Activated CD8-positive, alpha-beta memory T cell treated with anti-CD3 and anti-CD28 coated beads for 36 hours (primary cell): ENCODE measurements around the gene ZNF593. TPM values are rescaled to one million over a fixed set of nuclear protein-coding genes. Genes with fewer than 3 reads are reported as not detected.

ENCODE experiments used
- CTCF ChIA-PET: fragments of 350-600 bp; sonication (Branson Sonifier 250); formaldehyde crosslinking; loops from one replicate; lab custom pipeline; 2021; ENCODE audit warnings: antibody characterized with exemption; lab: Charles Lee
- POLR2A ChIA-PET: fragments of 350-600 bp; sonication (Branson Sonifier 250); formaldehyde crosslinking; loops from one replicate; lab custom pipeline; 2021; ENCODE audit warnings: antibody characterized with exemption; lab: Charles Lee
- total RNA-seq, 2 experiments: library from RNA; stranded (reverse); gene quantifications; one replicate each; pipeline ENCODE4 v1.2.3, GENCODE V29; 2021

ZNF593 gene
- total RNA-seq, 2 experiments from 2014 or later: 84.2 to 84.8 TPM

DNA sequence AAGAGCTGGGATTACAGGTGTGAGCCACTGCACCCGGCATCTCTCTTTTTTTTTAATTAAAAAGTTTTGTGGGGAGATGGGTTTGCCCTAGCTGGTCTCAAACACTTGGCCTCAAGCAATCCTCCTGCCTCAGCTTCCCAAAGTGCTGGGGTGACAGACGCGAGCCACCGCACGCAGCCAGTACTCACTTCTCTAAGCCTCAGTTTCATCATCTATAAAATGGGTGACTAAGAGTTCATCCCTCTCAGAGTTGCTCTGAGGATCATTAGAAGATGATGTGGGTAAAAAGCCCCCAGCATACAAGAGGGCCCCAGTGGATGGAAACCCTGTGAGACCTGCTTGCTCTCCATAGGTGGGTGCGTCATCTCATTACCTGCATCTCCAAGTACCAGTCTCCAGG is 18.2 kb downstream of the ZNF593 start:
- POLR2A ChIA-PET: no interaction called here
- CTCF ChIA-PET: interaction anchor here (1.1 kb wide), 1 partner anchor 46 kb away, joined by 4 read pairs; the partner anchor contains the start of gene CEP85

DNA sequence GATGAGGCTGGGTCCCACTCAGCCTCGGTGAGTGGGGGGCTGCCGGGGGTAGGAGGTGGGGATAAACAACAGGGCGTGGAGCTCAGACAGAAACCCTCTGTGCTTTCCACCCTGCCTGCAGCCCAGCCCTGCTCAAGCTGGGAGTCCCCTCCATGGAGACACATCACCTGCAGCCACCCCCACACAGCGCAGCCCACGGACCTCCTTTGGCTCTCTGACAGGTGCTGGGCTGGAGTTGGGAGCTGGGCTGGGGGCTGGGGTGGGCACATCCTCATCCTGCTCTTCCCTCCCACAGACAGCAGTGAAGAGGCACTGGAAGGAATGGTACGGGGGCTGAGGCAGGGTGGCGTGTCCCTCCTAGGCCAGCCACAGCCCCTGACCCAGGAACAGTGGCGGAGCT is 18.8 kb downstream of the ZNF593 start:
- CTCF ChIA-PET: interaction anchor here (1.1 kb wide), 2 partner anchors 45 to 130 kb away, joined by 3 to 4 read pairs; partner anchors contain the start of gene CEP85
- POLR2A ChIA-PET: no interaction called here

DNA sequence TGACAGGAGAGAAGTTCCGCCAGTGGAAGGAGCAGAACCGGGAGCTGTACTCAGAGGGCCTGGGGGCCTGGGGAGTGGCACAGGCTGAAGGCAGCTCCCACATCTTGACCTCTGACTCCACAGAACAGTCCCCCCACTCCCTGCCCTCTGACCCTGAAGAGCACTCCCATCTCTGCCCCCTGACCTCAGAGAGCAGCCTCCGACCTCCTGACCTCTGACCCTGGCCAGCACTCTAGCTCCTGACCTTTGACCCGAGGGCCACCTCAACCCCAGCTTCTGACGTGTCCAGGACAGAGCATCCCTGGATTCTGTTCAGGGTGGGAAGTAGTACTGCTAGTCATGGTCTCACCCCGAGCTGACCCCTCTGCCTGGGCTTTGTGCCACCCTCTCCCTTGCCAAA is 19.6 kb downstream of the ZNF593 start:
- CTCF ChIA-PET: interaction anchor here (1.1 to 1.6 kb wide), 2 partner anchors 19 to 129 kb away, joined by 3 read pairs; partner anchors contain the start of gene ZNF593
- POLR2A ChIA-PET: no interaction called here

DNA sequence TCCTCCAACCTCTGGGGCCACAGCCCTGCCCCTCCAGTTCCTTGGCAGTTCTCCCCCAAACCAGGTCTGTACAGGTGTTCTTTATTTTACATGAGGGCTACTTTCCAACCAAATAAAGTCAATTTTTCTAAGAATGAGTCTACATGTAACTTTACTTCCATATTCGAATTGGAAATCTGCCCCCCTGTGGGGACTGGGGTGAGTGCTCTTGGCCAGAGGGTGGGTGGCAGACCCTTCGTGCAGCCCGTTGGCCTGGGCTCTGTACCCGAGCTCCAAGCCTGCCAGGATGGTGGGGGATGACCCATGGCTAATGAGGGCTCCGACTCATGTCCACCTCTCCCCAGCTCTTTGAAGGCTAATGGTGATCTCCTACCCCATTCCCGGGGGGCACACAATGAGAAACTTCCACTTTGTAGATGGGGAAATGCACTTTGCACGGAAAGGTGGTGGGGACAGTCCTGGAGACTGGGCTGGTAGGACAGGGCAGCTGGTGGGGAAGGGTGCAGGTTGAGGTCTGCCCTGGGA is 20.1 kb downstream of the ZNF593 start:
- ChIA-PET CTCF (interaction anchor here (1.6 kb wide), 1 partner anchor 20 kb away, joined by 3 read pairs; the partner anchor contains the start of gene ZNF593), POLR2A (no interaction called here)

DNA sequence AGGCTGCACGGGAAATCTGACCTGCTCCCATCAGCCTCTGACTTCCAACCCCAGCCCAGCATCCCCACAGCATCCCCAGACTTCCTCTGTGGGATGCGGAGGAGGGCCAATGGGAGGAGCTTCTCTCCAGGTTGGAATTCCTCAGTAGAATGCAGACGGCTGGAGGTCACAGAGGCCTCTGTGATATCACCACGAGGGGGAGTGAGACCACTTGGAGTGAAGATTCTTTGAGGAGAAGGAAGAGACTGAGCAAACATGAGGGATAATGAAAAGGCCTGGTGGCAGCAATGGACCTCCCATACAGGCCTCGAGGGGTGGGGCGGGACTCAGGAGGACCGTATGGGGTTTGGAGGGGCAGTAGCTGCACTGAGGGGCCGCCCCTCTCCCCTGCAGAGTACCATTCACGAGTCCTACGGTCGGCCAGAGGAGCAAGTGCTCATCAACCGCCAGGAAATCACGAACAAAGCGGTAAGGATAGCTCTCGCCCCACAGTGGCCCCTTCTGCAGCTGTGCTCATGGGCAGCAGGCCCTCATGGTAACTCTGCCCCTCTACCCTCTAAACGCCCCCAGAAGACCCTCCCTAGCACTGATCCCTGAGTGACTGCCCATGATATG is 20.8 kb downstream of the ZNF593 start, which contains the start of gene CATSPER4:
Gene CATSPER4 (plus strand): TSS at position 230 of the 615 bp plus-strand sequence. CDS start 26 bp downstream, at position 256.
- CTCF ChIA-PET: interaction anchor here (0.8 to 1.6 kb wide), 2 partner anchors 16 to 20 kb away, joined by 3 read pairs; partner anchors contain the start of gene ZNF593
- POLR2A ChIA-PET: no interaction called here

DNA sequence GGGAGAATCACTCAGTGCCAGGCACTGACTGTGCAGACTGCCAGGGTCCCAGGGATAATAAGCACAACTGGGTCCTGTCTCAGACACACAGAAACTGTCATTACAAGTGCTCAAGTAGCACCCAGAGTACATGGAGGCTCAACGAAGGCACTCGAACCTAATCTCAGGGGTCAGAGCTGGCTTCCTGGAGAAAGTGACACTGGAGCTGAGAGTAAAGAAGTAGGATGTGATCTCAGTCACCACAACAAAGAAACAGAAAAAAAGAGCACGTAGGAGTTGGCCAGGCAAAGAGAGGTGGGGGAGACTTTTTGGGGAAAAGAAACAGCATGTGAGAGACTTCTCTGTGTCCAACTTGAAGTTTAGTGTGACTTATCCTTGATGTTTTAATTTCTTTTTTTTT is 22.0 kb downstream of the ZNF593 start:
- ChIA-PET CTCF (interaction anchor here (1.3 kb wide), 1 partner anchor 42 kb away, joined by 4 read pairs; the partner anchor contains the start of gene CEP85), POLR2A (no interaction called here)

DNA sequence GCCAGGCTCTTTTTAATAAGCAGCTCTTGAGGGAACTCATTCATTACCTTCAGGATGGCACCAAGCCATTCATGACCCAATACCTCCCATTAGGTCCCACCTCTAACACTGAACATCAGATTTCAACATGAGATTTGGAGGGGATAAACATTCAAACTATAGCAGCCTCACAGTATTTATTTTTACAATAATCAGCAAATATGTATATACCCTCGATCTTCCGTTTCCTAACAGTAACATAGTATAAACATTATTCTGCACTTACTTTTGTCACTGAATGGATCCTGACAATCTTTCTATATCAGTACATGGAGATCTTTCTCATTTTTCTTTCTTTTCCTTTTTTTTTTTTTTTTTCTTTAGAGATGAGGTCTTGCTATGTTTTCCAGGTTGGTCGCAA is 26.1 kb downstream of the ZNF593 start:
- CTCF ChIA-PET: interaction anchor here (0.6 to 0.7 kb wide), 2 partner anchors 16 to 280 kb away, joined by 3 to 5 read pairs; no protein-coding TSS in a partner anchor
- POLR2A ChIA-PET: no interaction called here

DNA sequence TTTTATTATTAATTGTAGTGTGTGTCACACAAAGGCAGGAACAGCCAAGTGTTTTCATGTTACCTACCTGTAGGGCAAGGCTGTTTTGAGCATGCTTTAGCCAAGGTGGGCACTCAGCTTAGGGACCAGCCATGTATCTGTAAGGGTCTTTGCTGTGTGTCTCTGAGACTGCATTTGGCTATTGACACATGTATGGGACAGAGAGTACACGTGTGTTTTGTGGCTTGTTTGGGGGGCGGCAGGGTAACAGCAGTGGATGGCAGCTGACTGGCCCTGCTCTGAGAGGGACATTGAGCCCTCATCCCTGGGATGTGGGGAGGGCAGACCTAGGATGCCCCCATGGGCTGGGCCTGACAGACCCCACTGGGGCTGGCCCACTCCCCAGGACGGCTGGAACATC is 27.6 kb downstream of the ZNF593 start:
- CTCF ChIA-PET: no interaction called here
- POLR2A ChIA-PET: no interaction called here

DNA sequence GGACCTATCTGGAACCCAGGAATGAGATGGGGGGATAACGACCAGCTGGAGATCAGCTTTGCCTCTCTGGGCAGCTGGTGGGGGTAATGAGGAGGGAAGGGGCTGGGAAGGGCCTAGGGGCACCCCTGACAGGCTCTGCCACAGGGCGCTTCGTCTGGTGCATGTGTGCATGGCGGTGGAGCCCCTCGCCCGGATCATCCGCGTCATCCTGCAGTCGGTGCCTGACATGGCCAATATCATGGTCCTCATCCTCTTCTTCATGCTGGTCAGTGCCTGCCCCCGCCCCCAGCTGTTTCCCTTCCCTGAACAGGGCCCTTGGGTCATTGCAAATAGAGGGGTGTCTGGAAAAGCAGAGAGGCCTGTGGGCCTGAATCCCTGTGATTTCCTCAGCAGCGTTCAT is 28.1 kb downstream of the ZNF593 start:
- ChIA-PET POLR2A (no interaction called here), CTCF (no interaction called here)

DNA sequence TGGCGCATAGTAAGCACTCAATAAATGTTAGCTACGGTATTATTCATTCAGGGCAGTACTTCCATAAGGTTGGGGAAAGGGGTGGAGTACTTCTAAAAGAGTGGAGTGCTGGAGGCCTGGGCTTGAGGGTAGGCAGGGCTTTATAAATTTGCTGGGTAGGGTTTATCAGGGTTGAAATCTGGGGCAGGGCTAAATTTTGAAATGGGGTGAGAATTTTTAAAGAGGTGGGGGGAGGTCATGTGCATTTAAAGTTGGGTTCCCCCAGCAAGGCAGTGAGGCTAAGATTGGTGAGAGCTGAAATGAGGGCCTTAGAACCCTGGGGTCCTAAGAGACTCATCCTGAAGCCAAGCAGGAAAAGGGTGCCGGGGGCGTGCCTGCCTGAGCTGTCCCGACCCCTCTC is 30.7 kb downstream of the ZNF593 start:
- CTCF ChIA-PET: interaction anchor here (1.4 kb wide), 1 partner anchor 33 kb away, joined by 5 read pairs; the partner anchor contains the start of gene CEP85
- POLR2A ChIA-PET: no interaction called here

DNA sequence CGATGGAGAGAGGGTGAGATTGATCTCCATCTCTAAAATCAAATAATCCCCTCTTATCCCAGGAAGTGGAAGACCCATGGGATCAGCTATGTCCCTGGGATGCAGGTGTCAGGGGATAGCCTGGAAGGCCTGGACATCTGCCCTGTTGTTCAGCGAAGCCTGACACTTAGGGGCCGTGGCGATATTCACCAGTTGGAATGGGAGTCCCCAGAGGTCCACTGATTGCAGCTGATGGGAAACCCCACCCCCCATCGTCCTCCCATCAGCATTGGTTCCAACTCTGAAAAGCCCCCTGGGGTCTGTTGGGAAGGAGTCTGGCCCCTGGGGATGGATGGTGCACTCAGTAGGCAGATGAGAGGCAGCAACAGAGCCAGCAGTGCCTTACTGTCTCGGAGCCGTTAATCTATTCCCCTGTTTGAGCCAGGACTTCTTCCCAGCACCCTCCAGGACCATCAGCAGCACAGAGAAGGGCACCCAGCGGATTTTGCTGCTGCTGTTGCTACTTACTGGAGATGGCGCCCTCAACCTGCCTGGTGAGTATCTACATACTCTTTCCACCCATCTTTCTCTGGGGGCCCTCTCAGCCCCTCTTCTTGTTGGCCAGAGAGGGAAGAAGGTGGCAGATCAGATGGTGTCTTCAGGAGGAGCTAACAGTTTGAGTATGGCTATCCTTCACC is 34.1 kb downstream of the ZNF593 start:
- ChIA-PET CTCF (interaction anchor here (0.6 to 2.3 kb wide), 3 partner anchors 30 to 118 kb away, joined by 3 to 6 read pairs (median 3); partner anchors contain the start of gene CEP85), POLR2A (no interaction called here)

DNA sequence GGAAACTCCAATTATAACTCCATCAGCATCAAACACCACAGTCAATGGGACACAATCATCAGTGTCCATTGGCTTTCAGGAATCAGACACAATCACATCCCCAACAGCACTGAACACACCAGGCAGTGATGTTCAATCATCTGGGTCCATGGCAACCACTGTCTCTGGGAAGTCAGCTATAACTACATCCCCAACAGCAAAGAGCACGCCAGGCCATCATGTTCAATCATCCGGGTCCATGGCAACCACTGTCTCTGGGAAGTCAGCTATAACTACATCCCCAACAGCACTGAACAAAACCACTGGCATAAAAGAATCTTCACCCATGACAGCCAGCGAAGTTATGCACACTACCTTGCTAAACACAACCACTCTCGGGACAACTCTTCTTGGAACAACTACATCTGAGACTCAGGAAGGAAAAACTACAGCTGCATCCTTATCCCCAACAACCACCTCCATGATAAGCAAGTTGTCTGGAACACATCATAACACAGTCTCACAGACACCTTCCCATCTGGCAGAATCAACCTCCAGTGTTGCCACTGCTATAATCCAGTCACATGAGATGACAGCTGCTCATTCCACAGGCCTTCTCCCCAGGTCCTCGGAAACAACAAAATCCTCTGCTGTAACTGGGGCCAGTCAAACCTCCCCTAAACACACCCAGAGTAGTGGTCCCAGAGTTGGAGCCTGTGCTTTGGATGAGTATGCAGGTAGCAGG is 40.6 kb downstream of the ZNF593 start:
- POLR2A ChIA-PET: no interaction called here
- CTCF ChIA-PET: interaction anchor here (0.6 to 1.8 kb wide), 2 partner anchors 24 to 186 kb away, joined by 4 to 5 read pairs; partner anchors contain the start of gene CEP85

DNA sequence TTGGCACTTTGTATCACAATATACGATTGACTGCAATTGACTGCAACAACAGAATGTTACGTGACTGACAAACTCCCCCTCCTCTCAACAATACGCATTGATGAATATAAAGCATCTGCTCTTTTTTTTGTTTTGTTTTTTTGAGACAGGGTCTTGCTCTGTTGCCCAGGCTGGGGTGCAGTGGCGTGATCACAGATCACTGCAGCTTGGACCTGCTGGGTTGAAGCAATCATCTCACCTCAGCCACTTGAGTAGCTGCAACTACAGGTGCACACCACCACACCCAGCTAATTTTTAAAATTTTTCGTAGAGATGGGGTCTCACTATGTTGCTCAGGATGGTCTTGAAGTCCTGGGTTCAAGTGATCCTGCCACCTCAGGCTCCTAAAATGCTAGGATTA is 43.0 kb downstream of the ZNF593 start:
- POLR2A ChIA-PET: interaction anchor here (0.8 kb wide), 1 partner anchor 11 kb away, joined by 3 read pairs; no protein-coding TSS in a partner anchor
- CTCF ChIA-PET: interaction anchor here (0.6 kb wide), 1 partner anchor 17 kb away, joined by 5 read pairs; no protein-coding TSS in a partner anchor

DNA sequence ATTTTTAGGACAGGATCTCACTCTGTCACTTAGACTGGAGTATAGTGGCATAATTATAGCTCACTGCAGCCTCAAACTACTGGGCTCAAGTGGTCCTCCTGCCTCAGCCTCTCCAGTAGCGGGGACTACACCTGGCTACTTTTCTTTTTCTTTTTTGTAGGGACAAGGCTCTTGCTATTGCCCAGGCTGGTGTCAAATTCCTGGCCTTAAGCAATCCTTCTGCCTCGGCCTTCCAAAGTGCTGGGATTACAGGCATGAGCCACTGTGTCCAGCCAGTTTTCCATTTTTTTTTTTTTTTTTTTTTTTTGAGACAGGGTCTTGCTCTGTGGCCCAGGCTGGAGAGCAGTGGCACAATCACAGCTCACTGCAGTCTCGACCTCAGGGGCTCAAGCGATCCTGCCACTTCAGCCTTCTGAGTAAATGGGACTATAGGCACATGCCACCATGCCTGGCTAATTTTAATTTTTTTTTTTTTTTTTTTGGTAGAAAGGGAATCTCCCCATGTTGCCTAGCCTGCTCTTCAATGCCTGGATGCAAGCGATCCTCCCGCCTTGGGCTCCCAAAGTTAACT is 43.7 kb downstream of the ZNF593 start:
- ChIA-PET CTCF (no interaction called here), POLR2A (interaction anchor here (0.7 kb wide), 1 partner anchor 22 kb away, joined by 3 read pairs; no protein-coding TSS in a partner anchor)

DNA sequence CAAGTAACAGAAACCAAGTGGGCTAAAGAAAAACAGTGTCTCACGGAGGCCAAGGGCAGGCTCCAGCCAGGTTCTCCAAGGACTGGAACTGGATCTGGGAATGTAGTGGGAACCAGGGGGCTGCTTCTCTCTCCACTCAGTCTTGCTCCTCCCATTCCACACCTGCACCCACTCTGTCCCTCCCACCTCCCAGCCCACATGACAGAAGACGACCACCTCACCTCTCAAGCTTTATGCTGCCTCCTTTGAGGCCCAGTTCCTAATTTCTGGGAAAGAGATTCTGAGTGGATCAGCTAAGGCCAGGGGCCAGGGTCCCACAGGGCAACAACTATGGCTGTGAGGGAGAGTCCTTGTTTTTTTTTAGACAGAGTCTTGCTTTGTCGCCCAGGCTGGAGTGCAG is 45.5 kb downstream of the ZNF593 start:
- POLR2A ChIA-PET: no interaction called here
- CTCF ChIA-PET: interaction anchor here (0.6 kb wide), 1 partner anchor 428 kb away, joined by 3 read pairs; no protein-coding TSS in a partner anchor

DNA sequence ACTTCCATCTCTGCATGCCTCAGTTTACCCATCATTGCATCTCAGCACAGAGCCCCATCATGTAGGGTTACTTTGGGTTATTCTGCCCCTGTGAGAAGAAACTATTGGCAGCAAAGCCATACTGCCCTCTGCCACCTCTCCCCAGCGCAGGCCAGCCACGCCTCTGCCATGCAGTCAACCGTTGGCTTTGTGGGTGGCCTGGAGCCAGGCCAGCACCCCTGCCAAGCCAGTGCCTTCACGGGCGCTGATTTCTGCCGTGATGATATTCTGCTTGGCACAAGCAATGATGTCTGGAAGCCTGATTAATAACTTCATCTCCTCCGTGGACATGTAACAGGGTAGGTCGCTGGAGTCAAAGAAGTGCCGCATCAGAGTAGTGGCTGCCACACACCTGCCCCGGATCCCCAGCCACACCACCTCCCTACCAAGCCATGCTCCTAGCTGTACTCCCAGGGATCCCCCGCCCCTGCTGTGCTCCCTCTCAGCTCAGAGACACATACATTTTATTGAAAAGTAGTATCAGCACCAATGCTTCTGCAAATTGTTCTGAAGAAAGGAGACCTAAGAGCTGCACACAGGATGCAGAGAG is 49.3 kb downstream of the ZNF593 start:
- ChIA-PET CTCF (no interaction called here), POLR2A (no interaction called here)
